ENCODE results near the gene LIPT2.

LIPT2 gene

DNA sequence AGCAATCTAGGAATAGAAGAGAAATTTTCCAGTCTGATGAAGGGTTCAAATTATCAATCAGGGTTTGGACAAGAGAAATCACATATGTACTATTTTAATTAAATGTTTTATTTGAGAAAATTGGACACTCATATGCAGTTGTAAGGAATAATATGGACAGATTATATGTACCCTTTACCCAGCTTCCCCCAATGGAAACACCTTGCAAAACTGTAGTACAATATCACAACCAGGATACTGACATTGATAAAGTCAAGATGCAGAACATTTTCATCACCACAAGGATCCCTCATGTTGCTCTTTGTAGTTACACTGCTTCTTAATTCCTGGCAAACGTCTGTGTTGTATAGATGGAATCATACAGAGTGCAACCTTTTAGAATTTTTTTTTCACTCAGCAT is 1.4 kb upstream of the LIPT2 start:
- no peak for DNase-seq

- DNase-seq: no peak
Observed at GRCh38 chr11:74493791-74494630, 487 bp upstream of the LIPT2 start.

GRCh38 chr11:74492084-74492483 is 1.4 kb downstream of the LIPT2 start:
- no peak for DNase-seq

DNA sequence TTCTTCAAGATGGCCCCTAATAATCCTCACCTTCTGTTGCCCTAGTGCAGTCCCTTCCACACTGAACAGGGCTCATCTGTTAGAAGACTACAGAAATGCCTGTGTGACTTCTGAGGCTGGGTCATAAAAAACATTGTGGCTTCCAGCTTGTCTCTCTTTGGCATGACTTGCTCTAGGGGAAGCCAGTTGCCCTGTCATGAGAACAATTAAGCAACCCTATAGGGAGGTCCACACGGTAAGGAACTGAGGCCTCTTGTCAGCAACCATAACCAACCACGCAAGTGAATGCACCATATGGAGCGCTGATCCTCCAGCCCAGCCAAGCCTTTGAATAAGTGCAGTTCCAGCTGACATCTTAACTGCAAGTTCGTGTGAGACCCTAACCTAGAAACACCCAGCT is 2.6 kb downstream of the LIPT2 start:
- peak in 3 of 4 experiments; percentile 38 to 52 (median 46) for DNase-seq

GRCh38 chr11:74487875-74488274 is 5.6 kb downstream of the LIPT2 start:
- peak in 2 of 4 experiments; percentile 24 to 25 for DNase-seq

GRCh38 chr11:74485868-74486267 is 7.7 kb downstream of the LIPT2 start:
- no peak for DNase-seq

DNA sequence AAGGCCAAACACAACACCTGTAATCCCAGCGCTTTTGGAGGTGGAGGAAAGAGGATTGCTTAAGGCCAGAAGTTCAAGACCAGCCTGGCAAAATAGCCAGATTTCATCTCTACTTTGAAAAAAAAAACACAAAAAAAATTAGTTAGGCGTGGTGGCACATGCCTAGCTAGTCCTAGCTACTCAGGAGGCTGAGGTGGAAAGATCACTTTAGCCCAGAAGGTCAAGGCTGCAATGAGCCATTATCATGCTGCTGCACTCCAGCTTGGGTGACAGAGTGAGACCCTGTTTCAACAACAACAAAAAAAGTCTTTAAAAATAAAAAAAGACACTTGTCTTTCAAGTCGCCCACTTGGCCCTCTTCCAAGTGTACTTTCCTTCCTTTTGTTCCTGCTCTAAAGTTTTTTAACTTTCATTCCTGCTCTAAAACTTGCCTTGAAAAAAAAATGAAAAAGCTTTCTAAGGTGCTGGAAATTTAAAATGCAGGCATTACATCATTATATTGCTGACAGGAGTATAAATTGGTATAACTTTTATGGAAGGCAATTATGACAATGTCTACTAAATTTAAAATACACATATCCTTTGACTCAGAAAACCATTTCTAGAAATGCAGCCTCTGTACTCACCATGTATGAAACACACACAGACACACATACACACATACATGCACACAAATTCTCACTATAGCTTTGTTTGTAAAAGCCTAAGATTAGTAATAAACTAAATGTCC is 12.7 kb downstream of the LIPT2 start:
- no peak for DNase-seq

DNA sequence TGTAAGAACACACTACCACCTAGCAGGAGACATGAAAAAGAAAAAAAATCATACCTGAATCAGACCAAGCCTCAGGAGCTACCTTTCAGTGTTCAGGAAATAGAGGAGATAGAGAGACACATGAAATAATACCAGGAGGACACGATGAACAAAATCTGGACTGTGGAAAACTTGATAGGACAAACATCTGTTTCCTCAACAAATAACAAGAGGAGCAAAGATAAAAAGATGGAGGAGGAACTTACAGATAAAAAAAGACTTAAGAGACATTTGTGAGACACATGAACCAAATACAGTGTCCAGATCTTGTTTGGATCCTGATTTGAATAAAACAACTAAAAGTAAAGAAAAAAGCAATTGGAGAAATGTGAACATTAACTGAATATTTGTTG is 13.8 kb downstream of the LIPT2 start:
- DNase-seq: no peak

DNA sequence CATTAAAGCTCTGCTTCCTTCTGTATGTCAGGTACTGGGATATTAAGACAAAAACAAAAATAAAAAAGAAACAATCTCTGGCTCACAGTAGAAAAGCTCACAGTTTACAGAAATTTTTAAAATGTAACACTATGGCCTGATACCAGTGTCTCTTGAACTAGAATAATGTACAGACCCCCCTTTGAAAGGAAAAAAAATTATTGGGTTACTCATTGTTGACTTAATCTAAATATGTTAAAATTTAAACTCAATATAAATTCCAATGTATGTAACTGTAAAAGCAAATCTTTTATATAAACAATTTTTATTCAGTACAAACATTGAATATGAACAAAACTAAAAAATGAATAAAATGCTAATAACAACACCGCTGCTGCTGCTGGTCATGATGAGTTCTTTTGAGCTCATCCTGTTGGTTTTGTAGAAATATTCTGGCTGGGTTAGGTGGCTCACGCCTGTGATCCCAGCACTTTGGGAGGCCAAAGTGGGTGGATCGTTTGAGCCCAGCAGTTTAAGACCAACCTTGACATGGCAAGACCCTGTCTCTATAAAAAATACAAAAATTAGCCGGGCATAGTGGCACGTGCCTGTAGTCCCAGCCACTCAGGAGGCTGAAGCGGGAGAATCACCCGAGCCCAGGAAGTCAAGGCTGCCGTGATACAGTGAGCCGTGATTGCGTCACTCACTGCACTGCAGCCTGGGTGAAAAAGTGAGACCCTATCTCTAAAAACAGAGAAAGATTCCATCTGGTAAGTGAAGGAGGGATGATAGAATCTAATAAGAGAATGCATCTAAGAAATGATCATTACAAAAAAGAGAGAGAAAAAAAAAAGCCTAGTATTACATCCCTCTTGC is 14.4 kb downstream of the LIPT2 start:
- DNase-seq: no peak

GRCh38 chr11:74476536-74476935 is 17.0 kb downstream of the LIPT2 start:
- peak; percentile 38 to 63 (median 52) for DNase-seq

DNA sequence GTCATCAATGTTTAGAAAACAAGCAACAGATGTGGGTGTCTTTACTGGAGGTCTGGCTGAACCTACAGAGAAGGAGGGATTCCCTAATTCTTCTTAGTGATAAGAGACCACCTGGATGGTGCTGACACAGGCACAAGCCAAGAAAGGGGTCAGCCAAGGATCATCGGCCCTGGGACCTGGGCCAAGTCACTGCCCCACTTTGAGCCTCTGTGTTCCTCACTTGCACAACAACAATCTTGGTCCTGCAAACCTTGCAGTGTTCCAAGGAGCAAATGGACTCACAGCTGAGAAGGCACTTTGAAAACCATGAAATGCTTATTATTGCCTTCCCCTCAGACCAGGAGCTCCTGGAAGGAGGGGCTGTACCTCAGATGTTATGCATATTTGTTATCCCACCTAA is 19.2 kb downstream of the LIPT2 start:
- peak in 1 of 4 experiments; percentile 16 for DNase-seq

GRCh38 chr11:74473382-74474173 is 19.9 kb downstream of the LIPT2 start:
- DNase-seq: peak; percentile 68 to 90 (median 82)

- DNase-seq: peak in 1 of 4 experiments; percentile 23
Observed at GRCh38 chr11:74471668-74472429, 21.7 kb downstream of the LIPT2 start.

DNA sequence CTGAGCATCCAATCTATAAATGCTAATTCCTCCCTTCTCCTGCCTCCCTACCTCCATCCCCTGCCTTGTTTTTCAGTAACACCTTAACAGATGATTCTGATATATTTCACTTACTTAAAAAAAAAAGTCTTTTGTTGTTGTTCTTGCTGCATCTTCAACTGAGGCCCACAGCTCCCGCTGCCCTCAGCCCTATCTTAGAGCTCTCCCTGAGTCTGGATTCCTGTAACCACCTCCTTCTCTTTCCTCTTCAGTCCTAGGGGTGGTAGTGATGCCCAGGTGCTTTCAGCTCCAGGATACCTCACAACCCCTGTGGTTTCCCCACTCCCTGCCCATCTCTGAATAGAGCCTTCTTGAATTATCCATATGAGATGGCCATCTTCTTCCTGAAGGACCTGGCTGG is 22.5 kb downstream of the LIPT2 start:
- no peak for DNase-seq

DNA sequence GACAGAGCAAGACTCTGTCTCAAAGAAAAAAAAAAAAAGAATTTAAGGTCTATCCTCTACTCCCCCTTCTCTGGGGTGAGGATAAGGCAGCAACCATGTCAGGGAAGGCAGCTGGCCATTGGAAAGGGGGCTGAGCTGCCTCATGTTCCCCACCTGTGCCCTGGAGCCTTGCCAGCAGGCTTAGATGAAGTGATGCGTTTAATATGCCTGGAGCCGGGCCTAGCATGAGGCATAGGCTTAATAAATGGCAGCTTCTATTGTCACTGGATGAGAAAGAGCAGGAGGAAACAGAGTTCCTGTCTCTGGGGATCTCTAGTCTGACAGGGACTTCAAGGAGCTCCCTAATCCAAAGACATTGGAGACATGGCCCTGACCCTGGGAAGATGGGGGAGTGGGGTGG is 23.0 kb downstream of the LIPT2 start:
- DNase-seq: no peak

DNA sequence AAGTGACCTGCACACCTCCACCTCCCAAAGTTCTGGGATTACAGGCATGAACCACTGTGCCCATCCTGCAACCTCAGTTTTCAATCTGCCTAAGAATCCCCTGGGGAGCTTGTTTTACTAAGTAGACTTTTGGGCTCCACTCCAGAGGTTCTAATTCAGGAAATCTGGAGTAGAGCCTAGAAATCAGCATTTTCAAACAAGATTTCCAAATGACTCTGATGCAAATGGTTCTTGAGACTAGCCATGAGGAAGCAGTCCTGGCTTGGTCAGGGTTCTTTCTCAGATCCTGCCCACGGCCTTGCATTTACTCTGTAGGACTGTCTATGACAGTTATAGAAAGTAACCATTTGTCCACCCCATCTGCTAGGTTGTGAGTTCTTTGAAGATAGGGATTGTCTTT is 24.6 kb downstream of the LIPT2 start:
- peak; percentile 66 to 83 (median 79) for DNase-seq

DNA sequence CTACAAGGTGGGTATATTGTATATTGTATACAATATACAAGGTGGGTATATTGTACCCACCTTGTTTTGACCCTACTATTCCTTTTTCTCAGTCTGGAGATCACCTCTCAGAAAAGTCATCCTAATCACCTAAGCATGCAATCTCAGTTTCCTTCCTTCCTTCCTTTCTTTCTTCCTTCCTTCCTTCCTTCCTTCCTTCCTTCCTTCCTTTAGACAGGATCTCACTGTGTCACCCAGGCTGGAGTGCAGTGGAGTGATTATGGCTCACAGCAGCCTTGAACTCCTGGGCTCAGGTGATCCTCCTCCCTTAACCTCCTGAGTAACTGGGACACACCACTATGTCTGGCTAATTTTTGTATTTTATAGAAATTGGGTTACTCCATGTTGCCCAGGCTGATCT is 25.0 kb downstream of the LIPT2 start:
- DNase-seq: no peak

- DNase-seq: no peak
Observed at GRCh38 chr11:74468058-74468457, 25.5 kb downstream of the LIPT2 start.

DNA sequence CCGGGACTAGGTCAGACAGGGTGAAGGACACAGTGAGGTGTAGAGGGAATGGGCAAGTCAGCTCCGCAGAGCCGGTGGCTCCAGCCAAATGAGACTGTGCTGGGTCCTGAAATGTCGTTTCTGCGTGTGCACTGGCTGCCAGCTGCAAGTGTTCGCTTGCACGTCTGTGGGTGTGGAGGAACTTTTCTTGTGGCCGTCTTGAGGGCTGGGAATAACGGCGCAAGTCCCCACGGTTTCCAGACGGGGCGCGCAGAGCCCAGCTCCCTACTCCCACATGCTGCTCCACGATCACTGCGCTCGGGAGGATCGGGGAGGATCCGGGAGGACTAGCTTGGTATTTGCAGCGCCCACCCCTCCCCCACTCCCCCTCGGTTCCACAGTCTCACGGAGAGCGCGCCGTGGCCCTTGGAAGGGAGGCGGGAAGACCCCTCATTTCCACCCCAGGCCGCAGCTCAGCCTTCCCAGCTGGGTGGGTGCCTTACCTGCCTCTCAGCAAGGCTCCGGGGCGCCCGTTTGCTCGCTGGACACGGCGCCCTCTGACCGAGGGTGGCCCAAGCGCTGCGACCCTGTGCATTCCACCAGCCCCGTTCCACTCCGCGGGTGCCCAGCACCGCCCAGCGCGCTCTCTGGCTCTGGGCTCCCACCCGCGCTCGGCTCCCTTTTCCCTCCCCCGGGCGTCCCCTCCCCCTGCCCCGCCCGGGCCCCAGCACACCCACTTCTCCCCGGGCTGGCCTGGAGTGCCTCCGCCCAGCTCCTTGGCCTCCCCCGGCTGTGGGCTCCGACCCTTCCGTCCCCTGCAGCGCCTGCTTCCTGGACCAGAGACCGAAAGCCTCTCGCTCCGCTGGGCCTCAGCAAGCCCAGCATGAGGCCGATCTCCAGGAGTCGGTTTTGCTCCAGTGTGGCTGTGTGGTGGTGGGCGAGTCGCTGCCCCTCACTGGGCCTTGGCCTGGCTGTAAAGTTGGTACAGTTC is 26.3 kb downstream of the LIPT2 start, which contains the start of gene KCNE3:
KCNE3 (minus strand) TSS at position 634 of the 970 bp plus-strand sequence. CDS start 9,986 bp downstream, outside the sequence.
- DNase-seq: peak; percentile 39 to 78 (median 68)

- no peak for DNase-seq
Observed at GRCh38 chr11:74465291-74465708, 28.2 kb downstream of the LIPT2 start.

All from suppressor macrophage (primary cell).